Erythroblast (primary cell): ENCODE data around the gene RTP3.

ENCODE experiments used
- GATA1 ChIP-seq: IDR thresholded peaks from 2 replicates; pipeline ENCODE4 v1.6.1; 2011; ENCODE audit warnings: low read depth, mild to moderate bottlenecking, control low read depth, low read length, moderate library complexity
- POLR2A ChIP-seq: IDR thresholded peaks from 2 replicates; pipeline ENCODE4 v1.6.1; 2011; ENCODE audit warnings: mild to moderate bottlenecking, low read length

- TF ChIP-seq POLR2A (no peak), GATA1 (no peak)
Observed at GRCh38 chr3:46505953-46506352, 8.2 kb downstream of the RTP3 start.
